Spleen (tissue), 7 donors: ENCODE results near the gene GPN2.

Experiments used
- POLR2A ChIP-seq, 3 donors: fragments of 450-650 bp; IDR thresholded peaks; one replicate each; pipeline ENCODE4 v1.5.1; 2017; ENCODE audit warnings: antibody characterized with exemption in 3 of 3, mild to moderate bottlenecking in 1 of 3
- POLR2AphosphoS5 ChIP-seq, 3 donors: sonication (generic); formaldehyde crosslinking; IDR thresholded peaks; one replicate each; pipeline ENCODE4 v1.5.1; 2017; ENCODE audit warnings: antibody characterized with exemption in 3 of 3
- TF ChIP-seq, protein P1 (sequence below), 11 experiments: fragments of 200-600 bp in 7 of 11; fragments of 450-650 bp in 4 of 11; sonication (generic) in 4 of 11; IDR thresholded peaks in 8 of 11; conservative IDR thresholded peaks in 3 of 11; 1 replicate in 7 of 11; 2 replicates in 4 of 11; pipeline versions ENCODE4 v1.4.0 to v1.8.0; 2016 to 2021; ENCODE audit warnings: antibody characterized with exemption in 11 of 11, inconsistent platforms in 4 of 11, mild to moderate bottlenecking in 1 of 11
- donor health status: DM: no; HTN: no; CAD: no; lungs with moderate emphysema.
- donor health status: DM: no; HTN: no; CAD: no.
- donor health status: DM: no; HTN: no; CAD: no.

GRCh38 chr1:26851106-26851684 is 38.9 kb downstream of the GPN2 start:
- TF ChIP-seq, protein P1, sequence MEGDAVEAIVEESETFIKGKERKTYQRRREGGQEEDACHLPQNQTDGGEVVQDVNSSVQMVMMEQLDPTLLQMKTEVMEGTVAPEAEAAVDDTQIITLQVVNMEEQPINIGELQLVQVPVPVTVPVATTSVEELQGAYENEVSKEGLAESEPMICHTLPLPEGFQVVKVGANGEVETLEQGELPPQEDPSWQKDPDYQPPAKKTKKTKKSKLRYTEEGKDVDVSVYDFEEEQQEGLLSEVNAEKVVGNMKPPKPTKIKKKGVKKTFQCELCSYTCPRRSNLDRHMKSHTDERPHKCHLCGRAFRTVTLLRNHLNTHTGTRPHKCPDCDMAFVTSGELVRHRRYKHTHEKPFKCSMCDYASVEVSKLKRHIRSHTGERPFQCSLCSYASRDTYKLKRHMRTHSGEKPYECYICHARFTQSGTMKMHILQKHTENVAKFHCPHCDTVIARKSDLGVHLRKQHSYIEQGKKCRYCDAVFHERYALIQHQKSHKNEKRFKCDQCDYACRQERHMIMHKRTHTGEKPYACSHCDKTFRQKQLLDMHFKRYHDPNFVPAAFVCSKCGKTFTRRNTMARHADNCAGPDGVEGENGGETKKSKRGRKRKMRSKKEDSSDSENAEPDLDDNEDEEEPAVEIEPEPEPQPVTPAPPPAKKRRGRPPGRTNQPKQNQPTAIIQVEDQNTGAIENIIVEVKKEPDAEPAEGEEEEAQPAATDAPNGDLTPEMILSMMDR (IDR thresholded peaks at IDR 0.05 in 8 of 11, conservative IDR thresholded peaks at IDR 0.05 in 3 of 11), result no peak
- TF ChIP-seq POLR2AphosphoS5 (IDR thresholded peaks at IDR 0.05), result no peak
- TF ChIP-seq POLR2A (IDR thresholded peaks at IDR 0.05), result no peak
